HEK293T (cell line): Measurements from ENCODE around the gene BLOC1S6.

Experiments
- CTCF ChIA-PET: fragments of 350-600 bp; formaldehyde crosslinking; extraction: SDS; loops from one replicate; lab custom pipeline; 2021; ENCODE audit warnings: antibody characterized with exemption, inconsistent platforms; lab: Yijun Ruan, JAX
- POLR2A ChIA-PET: fragments of 350-600 bp; formaldehyde crosslinking; extraction: SDS; loops from one replicate; lab custom pipeline; 2020; ENCODE audit warnings: antibody characterized with exemption, inconsistent platforms; lab: Yijun Ruan, JAX
- DNase-seq: peaks from one replicate; pipeline ENCODE4 v3.0.0; 2012; ENCODE audit warnings: mixed read lengths; ENCODE audit errors: extremely low spot score
- ARNT ChIP-seq: fragments of 450-650 bp; IDR thresholded peaks from 2 replicates; pipeline ENCODE4 v1.6.1; 2017; ENCODE audit warnings: mild to moderate bottlenecking
- BHLHE40 ChIP-seq: fragments of 450-650 bp; IDR thresholded peaks from 2 replicates; pipeline ENCODE4 v1.6.1; 2016; ENCODE audit warnings: mild to moderate bottlenecking, moderate library complexity, borderline replicate concordance
- CTBP1 ChIP-seq: fragments of 450-650 bp; IDR thresholded peaks from 2 replicates; pipeline ENCODE4 v1.6.1; 2016; ENCODE audit warnings: borderline replicate concordance
- ELF4 ChIP-seq: fragments of 450-650 bp; IDR thresholded peaks from 2 replicates; pipeline ENCODE4 v1.6.1; 2017; ENCODE audit warnings: antibody characterized with exemption
- FOXA1 ChIP-seq: fragments of 450-650 bp; IDR thresholded peaks from 2 replicates; pipeline ENCODE4 v1.6.1; 2016; ENCODE audit warnings: mild to moderate bottlenecking
- FOXK2 ChIP-seq: fragments of 450-650 bp; IDR thresholded peaks from 2 replicates; pipeline ENCODE4 v1.6.1; 2016; ENCODE audit warnings: mild to moderate bottlenecking
- FOXM1 ChIP-seq: fragments of 450-650 bp; IDR thresholded peaks from 2 replicates; pipeline ENCODE4 v1.6.1; 2017; ENCODE audit warnings: mild to moderate bottlenecking, borderline replicate concordance
- HDGF ChIP-seq: fragments of 450-650 bp; IDR thresholded peaks from 2 replicates; pipeline ENCODE4 v1.6.1; 2017; ENCODE audit warnings: antibody characterized with exemption, borderline replicate concordance
- L3MBTL2 ChIP-seq: fragments of 450-650 bp; conservative IDR thresholded peaks from 2 replicates; pipeline ENCODE4 v1.6.1; 2016; ENCODE audit warnings: mild to moderate bottlenecking
- LEF1 ChIP-seq: fragments of 450-650 bp; IDR thresholded peaks from 2 replicates; pipeline ENCODE4 v1.6.1; 2017; ENCODE audit warnings: mild to moderate bottlenecking, borderline replicate concordance
- NFRKB ChIP-seq: fragments of 450-650 bp; IDR thresholded peaks from 2 replicates; pipeline ENCODE4 v1.6.1; 2016; ENCODE audit warnings: mild to moderate bottlenecking, moderate library complexity
- PKNOX1 ChIP-seq: fragments of 450-650 bp; IDR thresholded peaks from 2 replicates; pipeline ENCODE4 v1.6.1; 2016
- SP1 ChIP-seq: fragments of 450-650 bp; IDR thresholded peaks from 2 replicates; pipeline ENCODE4 v1.6.1; 2017
- SUZ12 ChIP-seq: fragments of 450-650 bp; IDR thresholded peaks from 2 replicates; pipeline ENCODE4 v1.6.1; 2016; ENCODE audit warnings: mild to moderate bottlenecking
- TARDBP ChIP-seq: fragments of 450-650 bp; IDR thresholded peaks from 2 replicates; pipeline ENCODE4 v1.6.1; 2016
- ZNF384 ChIP-seq: fragments of 450-650 bp; IDR thresholded peaks from 2 replicates; pipeline ENCODE4 v1.6.1; 2016

Gene BLOC1S6

GRCh38 chr15:45573961-45574629, 13.1 kb upstream of the BLOC1S6 start:
- no peak for DNase-seq
- ChIA-PET POLR2A (interaction anchor here (2.1 kb wide), 1 partner anchor 13 kb away, joined by 13 read pairs; the partner anchor contains the start of gene BLOC1S6), CTCF (interaction anchor here (1.1 kb wide), 1 partner anchor 12 kb away, joined by 4 read pairs; no protein-coding TSS in a partner anchor)
- TF ChIP-seq FOXA1 (no peak), TARDBP (no peak), NFRKB (no peak), L3MBTL2 (no peak), BHLHE40 (no peak), SUZ12 (no peak), FOXK2 (no peak), ELF4 (no peak), HDGF (no peak)

GRCh38 chr15:45581919-45582318, 5.3 kb upstream of the BLOC1S6 start:
- POLR2A ChIA-PET: no interaction called here
- CTCF ChIA-PET: no interaction called here
- DNase-seq: no peak
- no peak for TF ChIP-seq TARDBP
- no peak for TF ChIP-seq ZNF384
- no peak for TF ChIP-seq L3MBTL2
- TF ChIP-seq CTBP1: no peak
- TF ChIP-seq HDGF: no peak
- no peak for TF ChIP-seq ELF4
- no peak for TF ChIP-seq FOXM1
- no peak for TF ChIP-seq PKNOX1
- TF ChIP-seq SP1: no peak
- TF ChIP-seq ARNT: no peak
- no peak for TF ChIP-seq LEF1
- TF ChIP-seq SUZ12: no peak
- no peak for TF ChIP-seq NFRKB

- POLR2A ChIA-PET: no interaction called here
- no peak for DNase-seq
- no peak for TF ChIP-seq CTBP1
- no peak for TF ChIP-seq FOXM1
- TF ChIP-seq LEF1: no peak
- no peak for TF ChIP-seq SP1
- no peak for TF ChIP-seq ARNT
- TF ChIP-seq FOXA1: no peak
- CTCF ChIA-PET: no interaction called here
Observed at GRCh38 chr15:45583731-45584639, 3.2 kb upstream of the BLOC1S6 start.

- TF ChIP-seq SUZ12 (no peak), ELF4 (no peak), FOXM1 (no peak), PKNOX1 (no peak), TARDBP (no peak), SP1 (no peak), HDGF (no peak), LEF1 (no peak)
- POLR2A ChIA-PET: interaction anchor here (1.1 kb wide), 1 partner anchor 21 kb away, joined by 3 read pairs; no protein-coding TSS in a partner anchor
- CTCF ChIA-PET: interaction anchor here (1.1 kb wide), 1 partner anchor 29 kb away, joined by 3 read pairs; no protein-coding TSS in a partner anchor
Observed at GRCh38 chr15:45585069-45585791, 1.9 kb upstream of the BLOC1S6 start.

GRCh38 chr15:45586125-45586524, 1.1 kb upstream of the BLOC1S6 start:
- no peak for TF ChIP-seq L3MBTL2
- TF ChIP-seq ELF4: no peak
- TF ChIP-seq PKNOX1: no peak
- no peak for TF ChIP-seq CTBP1
- TF ChIP-seq FOXM1: no peak
- no peak for TF ChIP-seq HDGF
- TF ChIP-seq SUZ12: no peak
- TF ChIP-seq ARNT: no peak
- TF ChIP-seq LEF1: no peak
- TF ChIP-seq NFRKB: no peak
- no peak for TF ChIP-seq FOXA1
- no peak for TF ChIP-seq TARDBP
- TF ChIP-seq ZNF384: no peak
- TF ChIP-seq SP1: no peak
- TF ChIP-seq BHLHE40: no peak
- no peak for TF ChIP-seq FOXK2
- ChIA-PET POLR2A (interaction anchor here (0.7 to 2.1 kb wide), 6 partner anchors 12 to 101 kb away, joined by 3 to 13 read pairs (median 3); no protein-coding TSS in a partner anchor), CTCF (interaction anchor here (1.0 to 1.1 kb wide), 2 partner anchors 12 to 28 kb away, joined by 3 to 4 read pairs; no protein-coding TSS in a partner anchor)
- DNase-seq: no peak

More at GRCh38 chr15:45585069-45585791, 1.9 kb upstream of the BLOC1S6 start:
- no peak for DNase-seq
